ENCODE data around the gene PXDN.

PXDN gene

GRCh38 chr2:1739961-1740715 is 4.2 kb downstream of the PXDN start:
- Histone ChIP-seq H3K79me2 (ENCODE audit: insufficient read depth, low read length) (peaks cover 87% of the 10 kb centered on the region), H4K20me1 (ENCODE audit: insufficient read depth, low read length, poor library complexity, severe bottlenecking) (peaks cover 28% of the 10 kb centered on the region), H3K4me3 (ENCODE audit: low read length, poor library complexity, severe bottlenecking) (peak overlapping the region; percentile 44), H2AFZ (ENCODE audit: low read length) (no peak overlapping the region), H3K9me3 (ENCODE audit: insufficient read depth, low read depth, low read length) (peaks cover 8% of the 10 kb centered on the region; the same call in 1 of the 2 replicates), H3K27me3 (ENCODE audit: insufficient read depth, low read length, poor library complexity, severe bottlenecking) (no peaks in the 10 kb centered on the region), H3K9ac (ENCODE audit: low read depth, low read length, poor library complexity, severe bottlenecking) (peak overlapping the region; percentile 20), H3K36me3 (ENCODE audit: insufficient read depth, low read length) (no peaks in the 10 kb centered on the region), H3K4me1 (ENCODE audit: insufficient read depth, low read length, poor library complexity, severe bottlenecking) (peaks cover 6% of the 10 kb centered on the region), H3F3A (ENCODE audit: low read depth) (no peaks in the 10 kb centered on the region), H3K9me2 (replicated peaks; ENCODE audit: low read depth, low read length) (no peaks in the 10 kb centered on the region), H3K4me2 (ENCODE audit: low read depth, low read length, poor library complexity, severe bottlenecking) (peak overlapping the region; percentile 60)
- no peak for TF ChIP-seq CTCF (conservative IDR thresholded peaks at IDR 0.05; ENCODE audit: low read length)
- no peak for TF ChIP-seq EZH2phosphoT487 (IDR thresholded peaks at IDR 0.05; ENCODE audit: borderline replicate concordance)

GRCh38 chr2:1739322-1739957 is 4.9 kb downstream of the PXDN start:
- Histone ChIP-seq H3K9me2 (replicated peaks; ENCODE audit: low read depth, low read length) (no peaks in the 10 kb centered on the region), H3F3A (ENCODE audit: low read depth) (no peaks in the 10 kb centered on the region), H3K9me3 (ENCODE audit: insufficient read depth, low read depth, low read length) (peaks cover 8% of the 10 kb centered on the region; the same call in 1 of the 2 replicates), H3K36me3 (ENCODE audit: insufficient read depth, low read length) (no peaks in the 10 kb centered on the region), H3K4me2 (ENCODE audit: low read depth, low read length, poor library complexity, severe bottlenecking) (peak overlapping the region; percentile 60), H3K4me1 (ENCODE audit: insufficient read depth, low read length, poor library complexity, severe bottlenecking) (peaks cover 4% of the 10 kb centered on the region), H2AFZ (ENCODE audit: low read length) (no peak overlapping the region), H4K20me1 (ENCODE audit: insufficient read depth, low read length, poor library complexity, severe bottlenecking) (peaks cover 28% of the 10 kb centered on the region), H3K27me3 (ENCODE audit: insufficient read depth, low read length, poor library complexity, severe bottlenecking) (no peaks in the 10 kb centered on the region), H3K4me3 (ENCODE audit: low read length, poor library complexity, severe bottlenecking) (no peak overlapping the region), H3K79me2 (ENCODE audit: insufficient read depth, low read length) (peaks cover 87% of the 10 kb centered on the region), H3K9ac (ENCODE audit: low read depth, low read length, poor library complexity, severe bottlenecking) (no peak overlapping the region)
- TF ChIP-seq EZH2phosphoT487 (IDR thresholded peaks at IDR 0.05; ENCODE audit: borderline replicate concordance) (no peak), CTCF (conservative IDR thresholded peaks at IDR 0.05; ENCODE audit: low read length) (no peak)

GRCh38 chr2:1738646-1739302 is 5.5 kb downstream of the PXDN start:
- Histone ChIP-seq H3F3A (ENCODE audit: low read depth) (no peaks in the 10 kb centered on the region), H3K9me2 (replicated peaks; ENCODE audit: low read depth, low read length) (no peaks in the 10 kb centered on the region), H3K4me1 (ENCODE audit: insufficient read depth, low read length, poor library complexity, severe bottlenecking) (peaks cover 4% of the 10 kb centered on the region), H4K20me1 (ENCODE audit: insufficient read depth, low read length, poor library complexity, severe bottlenecking) (peaks cover 30% of the 10 kb centered on the region), H3K9ac (ENCODE audit: low read depth, low read length, poor library complexity, severe bottlenecking) (no peak overlapping the region), H3K9me3 (ENCODE audit: insufficient read depth, low read depth, low read length) (peaks cover 8% of the 10 kb centered on the region; the same call in 1 of the 2 replicates), H3K79me2 (ENCODE audit: insufficient read depth, low read length) (peaks cover 92% of the 10 kb centered on the region), H3K4me2 (ENCODE audit: low read depth, low read length, poor library complexity, severe bottlenecking) (no peak overlapping the region), H2AFZ (ENCODE audit: low read length) (no peak overlapping the region), H3K4me3 (ENCODE audit: low read length, poor library complexity, severe bottlenecking) (no peak overlapping the region), H3K27me3 (ENCODE audit: insufficient read depth, low read length, poor library complexity, severe bottlenecking) (no peaks in the 10 kb centered on the region), H3K36me3 (ENCODE audit: insufficient read depth, low read length) (no peaks in the 10 kb centered on the region)
- no peak for TF ChIP-seq CTCF (conservative IDR thresholded peaks at IDR 0.05; ENCODE audit: low read length)
- TF ChIP-seq EZH2phosphoT487 (IDR thresholded peaks at IDR 0.05; ENCODE audit: borderline replicate concordance): no peak

All from Loucy (cell line).